HepG2 (cell line): ENCODE measurements around the gene PPCS. TPM values are rescaled to one million over a fixed set of nuclear protein-coding genes. Genes with fewer than 3 reads are reported as not detected.

Source experiments
- CBFB ChIP-seq: sonication (generic); formaldehyde crosslinking; IDR thresholded peaks from 2 replicates; pipeline ENCODE4 v1.4.0; 2020; ENCODE audit warnings: missing genetic modification reagents
- CHD4 ChIP-seq: fragments of 200-600 bp; sonication (generic); IDR thresholded peaks from 2 replicates; pipeline ENCODE4 v1.7.0; 2017; ENCODE audit warnings: mild to moderate bottlenecking, low read length, borderline replicate concordance
- E2F1 ChIP-seq: sonication (generic); formaldehyde crosslinking; IDR thresholded peaks from 2 replicates; pipeline ENCODE4 v1.5.0; 2020; ENCODE audit warnings: missing genetic modification reagents
- ELF4 ChIP-seq: sonication (generic); formaldehyde crosslinking; IDR thresholded peaks from 2 replicates; pipeline ENCODE4 v1.5.0; 2020; ENCODE audit warnings: missing genetic modification reagents, mild to moderate bottlenecking, moderate library complexity, borderline replicate concordance
- MED1 ChIP-seq: sonication (generic); formaldehyde crosslinking; IDR thresholded peaks from 2 replicates; pipeline ENCODE4 v1.4.0; 2020; ENCODE audit warnings: missing genetic modification reagents
- NFKBIZ ChIP-seq: IDR thresholded peaks from 2 replicates; pipeline ENCODE4 v1.6.1; 2018; ENCODE audit warnings: missing genetic modification reagents, missing compliant biosample characterization
- RXRA ChIP-seq: sonication (generic); formaldehyde crosslinking; IDR thresholded peaks from 2 replicates; pipeline ENCODE4 v1.5.1; 2020; ENCODE audit warnings: missing genetic modification reagents
- SUZ12 ChIP-seq: fragments of 150-350 bp; IDR thresholded peaks from 2 replicates; pipeline ENCODE4 v1.6.1; 2014; ENCODE audit warnings: low read depth, low read length
- TBP ChIP-seq: sonication (generic); formaldehyde crosslinking; IDR thresholded peaks from 2 replicates; pipeline ENCODE4 v1.5.0; 2020; ENCODE audit warnings: missing genetic modification reagents
- TRAFD1 ChIP-seq: sonication (generic); formaldehyde crosslinking; IDR thresholded peaks from 2 replicates; pipeline ENCODE4 v1.5.1; 2020; ENCODE audit warnings: missing genetic modification reagents, mild to moderate bottlenecking, borderline replicate concordance
- ZNF275 ChIP-seq: sonication (generic); formaldehyde crosslinking; IDR thresholded peaks from 2 replicates; pipeline ENCODE4 v1.8.0; 2022; ENCODE audit warnings: missing genetic modification reagents, mild to moderate bottlenecking, inconsistent platforms, borderline replicate concordance
- ZNF292 ChIP-seq: sonication (generic); formaldehyde crosslinking; IDR thresholded peaks from 2 replicates; pipeline ENCODE4 v1.8.1; 2022; ENCODE audit warnings: mild to moderate bottlenecking, low read depth, missing genetic modification reagents, borderline replicate concordance
- ZNF3 ChIP-seq: IDR thresholded peaks from 2 replicates; pipeline ENCODE4 v1.7.0; 2017; ENCODE audit warnings: inconsistent platforms
- ZNF343 ChIP-seq: sonication (generic); formaldehyde crosslinking; IDR thresholded peaks from 2 replicates; pipeline ENCODE4 v1.4.0; 2020; ENCODE audit warnings: mild to moderate bottlenecking, missing genetic modification reagents
- ZNF44 ChIP-seq: sonication (generic); formaldehyde crosslinking; IDR thresholded peaks from 2 replicates; pipeline ENCODE4 v1.5.1; 2020; ENCODE audit warnings: mild to moderate bottlenecking, missing genetic modification reagents
- ZNF513 ChIP-seq: sonication (generic); formaldehyde crosslinking; conservative IDR thresholded peaks from 2 replicates; pipeline ENCODE4 v1.5.0; 2020; ENCODE audit warnings: missing genetic modification reagents
- ZNF570 ChIP-seq: sonication (generic); formaldehyde crosslinking; IDR thresholded peaks from 2 replicates; pipeline ENCODE4 v1.4.0; 2020; ENCODE audit warnings: mild to moderate bottlenecking, missing genetic modification reagents, borderline replicate concordance
- ZNF598 ChIP-seq: sonication (generic); formaldehyde crosslinking; IDR thresholded peaks from 2 replicates; pipeline ENCODE4 v1.5.1; 2020; ENCODE audit warnings: mild to moderate bottlenecking, missing genetic modification reagents, borderline replicate concordance
- ZNF607 ChIP-seq: sonication (generic); formaldehyde crosslinking; IDR thresholded peaks from 2 replicates; pipeline ENCODE4 v1.5.1; 2020; ENCODE audit warnings: missing genetic modification reagents, mild to moderate bottlenecking, borderline replicate concordance
- ZNF746 ChIP-seq: sonication (generic); formaldehyde crosslinking; IDR thresholded peaks from 2 replicates; pipeline ENCODE4 v1.8.0; 2022; ENCODE audit warnings: mild to moderate bottlenecking, missing genetic modification reagents
- ZSCAN29 ChIP-seq: sonication (generic); formaldehyde crosslinking; conservative IDR thresholded peaks from 2 replicates; pipeline ENCODE4 v1.4.0; 2020; ENCODE audit warnings: mild to moderate bottlenecking, missing genetic modification reagents
- polyA plus RNA-seq, 8 experiments: library from polyadenylated mRNA; depleted of rRNA in 3 of 8; stranded (reverse) in 7 of 8; unstranded in 1 of 8; fragments of >200 nt; fragmentation: Illumina TruSeq in 4 of 8; extraction: Trizol in 4 of 8; gene quantifications; 2 replicates each; pipeline versions ENCODE4 v1.2.1 to v1.2.3, GENCODE V29; 2011 to 2016; ENCODE audit warnings: low read depth in 4 of 8, missing spikeins in 1 of 8, mixed read lengths in 1 of 8; ENCODE audit not compliant: insufficient read depth in 1 of 8
- total RNA-seq, 5 experiments: library from RNA; depleted of rRNA; stranded (reverse); fragments of >200 nt; fragmentation: Illumina TruSeq; extraction: Trizol; gene quantifications; 2 replicates each; pipeline ENCODE4 v1.2.3, GENCODE V29; 2016; ENCODE audit warnings: low read depth in 1 of 5

PPCS gene
- total and polyA plus RNA-seq, 2 of the 13 experiments (the other 11 are each of a cell fraction or from before 2014, with no cell fraction given): 13.4 to 38.9 TPM

DNA sequence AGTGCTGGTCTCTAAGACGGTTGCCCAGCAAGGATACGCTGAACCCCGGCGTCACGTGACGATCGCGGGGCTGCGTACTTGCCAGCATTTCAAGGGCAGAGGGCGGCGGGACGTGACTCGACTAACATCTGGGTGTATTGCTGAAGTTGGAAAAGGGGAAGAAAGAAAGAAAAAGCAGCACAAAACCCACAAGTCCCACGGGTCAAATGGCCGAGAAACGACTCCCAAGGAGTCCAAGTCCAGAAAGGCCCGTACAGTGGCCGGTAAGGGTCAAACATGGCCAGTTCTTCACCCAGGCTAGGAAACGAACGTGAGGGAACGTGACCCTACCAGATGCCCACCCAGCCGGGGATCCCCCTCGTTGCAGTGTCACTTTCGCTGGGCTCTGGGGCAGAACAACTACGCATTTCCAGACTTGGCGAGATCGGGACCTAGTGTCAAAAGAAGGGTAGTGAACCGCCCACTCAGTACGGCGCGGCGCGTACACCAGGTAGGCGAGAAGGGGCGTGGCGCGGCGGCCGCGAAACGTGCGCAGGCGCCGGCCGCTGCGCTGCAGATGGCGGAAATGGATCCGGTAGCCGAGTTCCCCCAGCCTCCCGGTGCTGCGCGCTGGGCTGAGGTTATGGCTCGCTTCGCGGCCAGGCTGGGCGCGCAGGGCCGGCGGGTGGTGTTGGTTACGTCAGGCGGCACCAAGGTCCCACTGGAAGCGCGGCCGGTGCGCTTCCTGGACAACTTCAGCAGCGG is at the start of gene PPCS, which contains the start of gene ZMYND12 (continued):
- TF ChIP-seq TRAFD1 (CRISPR knock-in tag) (no peak), ZNF513 (CRISPR knock-in tag) (no peak), ZNF746 (CRISPR knock-in tag) (no peak), E2F1 (CRISPR knock-in tag) (no peak), ZSCAN29 (no peak), MED1 (CRISPR knock-in tag) (0 out of 2 replicates have a peak, but pooled peaks have one; percentile 26), ELF4 (CRISPR knock-in tag) (peak; percentile 97), ZNF607 (CRISPR knock-in tag) (0 out of 2 replicates have a peak, but pooled peaks have one; percentile 21), SUZ12 (no peak), ZNF292 (CRISPR knock-in tag) (no peak), ZNF598 (CRISPR knock-in tag) (no peak; the same call in 1 of the 2 replicates), TBP (CRISPR knock-in tag) (no peak), RXRA (no peak), CHD4 (no peak), ZNF343 (CRISPR knock-in tag) (0 out of 2 replicates have a peak, but pooled peaks have one; percentile 67), ZNF3 (no peak), NFKBIZ (CRISPR knock-in tag) (no peak; the same call in 1 of the 2 replicates), CBFB (CRISPR knock-in tag) (peak; percentile 58; the same call in 1 of the 2 replicates), ZNF570 (CRISPR knock-in tag) (0 out of 2 replicates have a peak, but pooled peaks have one; percentile 36), ZNF275 (peak; percentile 91), ZNF44 (CRISPR knock-in tag) (no peak; the same call in 1 of the 2 replicates)
